K562 (cell line): ENCODE measurements around the gene EHMT2. TPM values are rescaled to one million over a fixed set of nuclear protein-coding genes. Genes with fewer than 3 reads are reported as not detected.
"Not testable (repeated sequence)": the region's sequence is repeated elsewhere in the genome, so short reads cannot be mapped to it uniquely, and the experiment has no call there.

ENCODE experiments used
- ATAC-seq: fragments of 200-7000 bp; cut with Tn5 transposase; 3 replicates; pipeline ENCODE4 v1.9.1; 2020; ENCODE audit warnings: moderate library complexity
- BruUV-seq: library from RNA; stranded (reverse); fragments of 400-500 nt; replicated peaks from 2 replicates; lab custom pipeline; 2021; lab: Mats Ljungman, UMichigan
- CTCF ChIA-PET: fragments of 300-600 bp; formaldehyde crosslinking; extraction: SDS; loops from one replicate; lab custom pipeline; 2021; ENCODE audit warnings: low intra/inter-chr PET ratio; lab: Yijun Ruan, JAX
- POLR2A ChIA-PET: fragments of 300-600, 350-650 bp; sonication (Branson Sonifier 250); formaldehyde crosslinking; extraction: SDS; loops from one replicate; lab custom pipeline; 2021; ENCODE audit warnings: antibody characterized with exemption, inconsistent platforms; lab: Yijun Ruan, JAX
- DNase-seq, 4 experiments: peaks; one replicate each; pipeline versions ENCODE4 v3.0.0 to v3.0.0-alpha.2; 2011 to 2018; ENCODE audit warnings: low spot score in 3 of 4, mixed read lengths in 3 of 4; ENCODE audit errors: extremely low read depth in 1 of 4
- FAIRE-seq: peaks from 2 replicates; lab custom pipeline; 2011; peaks lifted over from hg19 to GRCh38; lab: Jason Lieb, UNC
- H2AFZ ChIP-seq: 2 replicates; pipeline ENCODE4 v1.6.0; 2011; ENCODE audit warnings: low read depth, low read length, control low read depth, inconsistent platforms
- H3K27ac ChIP-seq: fragments of 200-600 bp; 3 replicates; pipeline ENCODE4 v1.8.0; 2011; ENCODE audit warnings: low read depth, mild to moderate bottlenecking, control low read depth, inconsistent platforms, low read length, moderate library complexity, mixed read lengths; ENCODE audit errors: extremely low read depth
- H3K27me3 ChIP-seq, 2 experiments: fragments of 300-600 bp in 1 of 2; 2 replicates in 1 of 2; 3 replicates in 1 of 2; pipeline versions ENCODE4 v1.6.0 to v1.8.0; 2011; ENCODE audit warnings: inconsistent platforms in 2 of 2, low read length in 2 of 2, mild to moderate bottlenecking in 1 of 2, mixed read lengths in 1 of 2, moderate library complexity in 1 of 2; ENCODE audit not compliant: control insufficient read depth in 2 of 2, insufficient read depth in 2 of 2
- H3K36me3 ChIP-seq: fragments of 300-600 bp; 3 replicates; pipeline ENCODE4 v1.8.0; 2011; ENCODE audit warnings: mild to moderate bottlenecking, low read length, inconsistent platforms; ENCODE audit not compliant: control insufficient read depth, insufficient read depth
- H3K4me1 ChIP-seq, 2 experiments: fragments of 200-600 bp in 1 of 2; replicated peaks in 1 of 2; 2 replicates in 1 of 2; 3 replicates in 1 of 2; pipeline versions ENCODE4 v1.5.1 to v1.8.0; 2011; ENCODE audit warnings: inconsistent platforms in 2 of 2, low read length in 2 of 2, mild to moderate bottlenecking in 1 of 2, mixed read lengths in 1 of 2, moderate library complexity in 1 of 2; ENCODE audit not compliant: control insufficient read depth in 2 of 2, insufficient read depth in 2 of 2
- H3K4me2 ChIP-seq: 2 replicates; pipeline ENCODE4 v1.6.1; 2011; ENCODE audit warnings: low read length, control low read depth, inconsistent platforms, mixed read lengths; ENCODE audit not compliant: insufficient read depth
- H3K4me3 ChIP-seq: fragments of 200-600 bp; sonication (generic), shearing (Covaris generic); 2 replicates; pipeline ENCODE4 v1.5.1; 2016; ENCODE audit warnings: control low read depth, inconsistent platforms
- H3K79me2 ChIP-seq: fragments of 200-600 bp; 3 replicates; pipeline ENCODE4 v1.8.0; 2011; ENCODE audit warnings: low read length, inconsistent platforms; ENCODE audit not compliant: control insufficient read depth, insufficient read depth
- H3K9ac ChIP-seq, 2 experiments: 2 replicates each; pipeline versions ENCODE4 v1.6.0 to v1.6.1; 2011; ENCODE audit warnings: low read depth in 2 of 2, low read length in 2 of 2, control low read depth in 1 of 2, inconsistent platforms in 1 of 2, mild to moderate bottlenecking in 1 of 2, mixed read lengths in 1 of 2; ENCODE audit not compliant: insufficient read depth in 1 of 2
- H3K9me1 ChIP-seq: one replicate; pipeline ENCODE4 v1.6.0; 2011; ENCODE audit warnings: inconsistent platforms, mild to moderate bottlenecking, low read length, moderate library complexity; ENCODE audit not compliant: control insufficient read depth, insufficient read depth
- H3K9me3 ChIP-seq: replicated peaks from 2 replicates; pipeline ENCODE4 v1.5.1; 2011; ENCODE audit warnings: low read depth, low read length, inconsistent platforms; ENCODE audit not compliant: control insufficient read depth, insufficient read depth
- H4K20me1 ChIP-seq: replicated peaks from 2 replicates; pipeline ENCODE4 v1.6.1; 2011; ENCODE audit warnings: low read length, inconsistent platforms, mixed read lengths; ENCODE audit not compliant: control insufficient read depth, insufficient read depth
- ATF3 ChIP-seq, 2 experiments: fragments of 450-650 bp in 1 of 2; sonication (generic) in 1 of 2; formaldehyde crosslinking in 1 of 2; IDR thresholded peaks in 1 of 2; conservative IDR thresholded peaks in 1 of 2; 2 replicates each; pipeline versions ENCODE4 v1.6.1 to v1.8.1; 2016 to 2023; ENCODE audit warnings: mild to moderate bottlenecking in 2 of 2, moderate library complexity in 2 of 2, inconsistent platforms in 1 of 2, missing genetic modification reagents in 1 of 2
- CCAR2 ChIP-seq: fragments of 200-400 bp; formaldehyde crosslinking; IDR thresholded peaks from 2 replicates; pipeline ENCODE4 v1.6.1; 2017; ENCODE audit warnings: mild to moderate bottlenecking, low read depth, low read length
- CEBPB ChIP-seq: fragments of 450-650 bp; IDR thresholded peaks from 2 replicates; pipeline ENCODE4 v1.6.1; 2016; ENCODE audit warnings: missing genetic modification characterization, missing compliant biosample characterization
- EGR1 ChIP-seq: fragments of 450-650 bp; conservative IDR thresholded peaks from 2 replicates; pipeline ENCODE4 v1.6.1; 2017; ENCODE audit warnings: mild to moderate bottlenecking
- RAD21 ChIP-seq, 2 experiments: fragments of 250-450 bp in 1 of 2; fragments of 450-650 bp in 1 of 2; sonication (Bioruptor Pico) in 1 of 2; formaldehyde crosslinking in 1 of 2; IDR thresholded peaks in 1 of 2; conservative IDR thresholded peaks in 1 of 2; 2 replicates each; pipeline versions ENCODE4 v1.4.0 to v1.8.0; 2020 to 2022; ENCODE audit warnings: mild to moderate bottlenecking in 2 of 2, moderate library complexity in 1 of 2
- STAT6 ChIP-seq: sonication (generic); formaldehyde crosslinking; IDR thresholded peaks from 2 replicates; pipeline ENCODE4 v1.8.1; 2023; ENCODE audit warnings: mild to moderate bottlenecking, missing genetic modification reagents
- ZNF551 ChIP-seq: fragments of 250-450 bp; sonication (Bioruptor Pico); IDR thresholded peaks from 2 replicates; pipeline ENCODE4 v1.5.0; 2021; ENCODE audit warnings: mild to moderate bottlenecking, moderate library complexity
- WGBS: fragments of 100-300 bp; shearing (Covaris generic); methylation state at CpG from one replicate; pipeline ENCODE4 v1.1.6; 2016; ENCODE audit warnings: low coverage, mixed read lengths; ENCODE audit not compliant: insufficient coverage; ENCODE audit errors: missing lambda C conversion rate; 5-methylcytosine and 5-hydroxymethylcytosine counted together
- in situ Hi-C: fragments of 300-500 bp; cut with MboI; formaldehyde crosslinking; loops from 4 replicates; pipeline ENCODE4 v1.15.0; 2018; ENCODE audit warnings: inconsistent platforms, mixed read lengths
- intact Hi-C: fragments of 100-400 bp; cut with micrococcal nuclease; formaldehyde crosslinking; loops from 2 replicates; pipeline ENCODE4 v1.14.2; 2022
- polyA plus RNA-seq, 8 experiments: library from polyadenylated mRNA; depleted of rRNA in 4 of 8; stranded (reverse) in 5 of 8; unstranded in 3 of 8; fragments of >200 nt; fragmentation: Nextera tagmentation in 2 of 8; fragmentation: Illumina TruSeq in 1 of 8; extraction: Ambion mirVana in 2 of 8; extraction: Trizol in 1 of 8; gene quantifications; 2 replicates each; pipeline versions ENCODE4 v1.2.1 to v1.2.3, GENCODE V29; 2011 to 2014; ENCODE audit warnings: inconsistent platforms in 1 of 8, missing spikeins in 1 of 8
- total RNA-seq, 7 experiments: library from RNA; depleted of rRNA in 6 of 7; stranded (reverse); fragments of >200 nt in 6 of 7; fragmentation: Illumina TruSeq in 2 of 7; extraction: Trizol in 2 of 7; gene quantifications; 2 replicates each; pipeline versions ENCODE4 v1.2.1 to v1.2.3, GENCODE V29; 2011 to 2021; ENCODE audit warnings: low replicate concordance in 1 of 7
- TF ChIP-seq, protein P1 (sequence below): fragments of 450-650 bp; formaldehyde crosslinking; conservative IDR thresholded peaks from 2 replicates; pipeline ENCODE4 v1.4.0; 2022; ENCODE audit warnings: mild to moderate bottlenecking, missing genetic modification characterization
- TF ChIP-seq, protein P2 (sequence below): fragments of 450-650 bp; IDR thresholded peaks from 2 replicates; pipeline ENCODE4 v1.6.1; 2016; ENCODE audit warnings: missing biosample characterization, missing genetic modification characterization
- TF ChIP-seq, protein P3 (sequence below): fragments of 200-800 bp; sonication (Bioruptor generic); IDR thresholded peaks from 2 replicates; pipeline ENCODE4 v1.6.1; 2017; ENCODE audit warnings: missing genetic modification characterization, missing compliant biosample characterization

Gene EHMT2
- total and polyA plus RNA-seq, 9 of the 15 experiments (the other 6 are each of a cell fraction or from before 2014, with no cell fraction given), result 2.1 to 63.8 (median 38.5) TPM

- TF ChIP-seq, protein P1, sequence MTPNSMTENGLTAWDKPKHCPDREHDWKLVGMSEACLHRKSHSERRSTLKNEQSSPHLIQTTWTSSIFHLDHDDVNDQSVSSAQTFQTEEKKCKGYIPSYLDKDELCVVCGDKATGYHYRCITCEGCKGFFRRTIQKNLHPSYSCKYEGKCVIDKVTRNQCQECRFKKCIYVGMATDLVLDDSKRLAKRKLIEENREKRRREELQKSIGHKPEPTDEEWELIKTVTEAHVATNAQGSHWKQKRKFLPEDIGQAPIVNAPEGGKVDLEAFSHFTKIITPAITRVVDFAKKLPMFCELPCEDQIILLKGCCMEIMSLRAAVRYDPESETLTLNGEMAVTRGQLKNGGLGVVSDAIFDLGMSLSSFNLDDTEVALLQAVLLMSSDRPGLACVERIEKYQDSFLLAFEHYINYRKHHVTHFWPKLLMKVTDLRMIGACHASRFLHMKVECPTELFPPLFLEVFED, result 0 out of 2 replicates have a peak, but pooled peaks have one; percentile 18
- TF ChIP-seq, protein P2, sequence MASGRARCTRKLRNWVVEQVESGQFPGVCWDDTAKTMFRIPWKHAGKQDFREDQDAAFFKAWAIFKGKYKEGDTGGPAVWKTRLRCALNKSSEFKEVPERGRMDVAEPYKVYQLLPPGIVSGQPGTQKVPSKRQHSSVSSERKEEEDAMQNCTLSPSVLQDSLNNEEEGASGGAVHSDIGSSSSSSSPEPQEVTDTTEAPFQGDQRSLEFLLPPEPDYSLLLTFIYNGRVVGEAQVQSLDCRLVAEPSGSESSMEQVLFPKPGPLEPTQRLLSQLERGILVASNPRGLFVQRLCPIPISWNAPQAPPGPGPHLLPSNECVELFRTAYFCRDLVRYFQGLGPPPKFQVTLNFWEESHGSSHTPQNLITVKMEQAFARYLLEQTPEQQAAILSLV (tag), result 0 out of 2 replicates have a peak, but pooled peaks have one; percentile 35
- TF ChIP-seq RAD21 (CRISPR knock-in tag; conservative IDR thresholded peaks at IDR 0.05 in 1 of 2, IDR thresholded peaks at IDR 0.05 in 1 of 2), result no peak
- TF ChIP-seq CCAR2, result no peak
- TF ChIP-seq CEBPB (tag), result peak; percentile 76
- TF ChIP-seq ZNF551, result no peak
Measured at GRCh38 chr6:31858707-31859106, 38.8 kb downstream of the EHMT2 start (continued).

DNA sequence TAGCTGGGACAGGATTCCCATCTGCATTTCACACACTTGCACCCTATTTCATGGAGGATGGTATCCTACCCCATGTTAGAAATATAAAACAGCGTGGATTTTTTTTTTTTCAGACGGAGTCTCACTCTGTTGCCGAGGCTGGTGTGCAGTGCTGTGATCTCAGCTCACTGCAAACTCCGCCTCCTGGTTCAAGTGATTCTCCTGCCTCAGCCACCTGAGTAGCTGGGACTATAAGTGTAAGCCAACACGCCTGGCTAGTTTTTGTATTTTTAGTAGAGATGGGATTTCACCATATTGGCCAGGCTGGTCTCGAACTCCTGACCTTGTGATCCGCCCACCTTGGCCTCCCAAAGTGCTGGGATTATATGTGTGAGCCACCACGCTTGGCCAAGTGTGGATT is 39.7 kb downstream of the EHMT2 start:
- H3K36me3 ChIP-seq, result peaks cover 40% of the 10 kb centered on the region; the same call in 2 of the 3 replicates
- in situ Hi-C loops; H4K20me1 ChIP-seq; FAIRE-seq; H3K9ac ChIP-seq; H3K4me3 ChIP-seq; H3K9me1 ChIP-seq; CTCF ChIA-PET; DNase-seq; BruUV-seq; ATAC-seq; H3K9me3 ChIP-seq; H3K27ac ChIP-seq; H3K4me2 ChIP-seq; H2AFZ ChIP-seq; intact Hi-C loops; H3K27me3 ChIP-seq; TF ChIP-seq ATF3 (IDR thresholded peaks at IDR 0.05): not testable (repeated sequence)
- H3K79me2 ChIP-seq, result peaks cover 10% of the 10 kb centered on the region; the same call in 2 of the 3 replicates
- WGBS, result 90% methylated on average over 8 of the region's 8 CpGs
- H3K4me1 ChIP-seq, result peaks cover 7 to 14% of the 10 kb centered on the region in 2 experiments; a peak in 4 of 5 replicates
- TF ChIP-seq, protein P3, sequence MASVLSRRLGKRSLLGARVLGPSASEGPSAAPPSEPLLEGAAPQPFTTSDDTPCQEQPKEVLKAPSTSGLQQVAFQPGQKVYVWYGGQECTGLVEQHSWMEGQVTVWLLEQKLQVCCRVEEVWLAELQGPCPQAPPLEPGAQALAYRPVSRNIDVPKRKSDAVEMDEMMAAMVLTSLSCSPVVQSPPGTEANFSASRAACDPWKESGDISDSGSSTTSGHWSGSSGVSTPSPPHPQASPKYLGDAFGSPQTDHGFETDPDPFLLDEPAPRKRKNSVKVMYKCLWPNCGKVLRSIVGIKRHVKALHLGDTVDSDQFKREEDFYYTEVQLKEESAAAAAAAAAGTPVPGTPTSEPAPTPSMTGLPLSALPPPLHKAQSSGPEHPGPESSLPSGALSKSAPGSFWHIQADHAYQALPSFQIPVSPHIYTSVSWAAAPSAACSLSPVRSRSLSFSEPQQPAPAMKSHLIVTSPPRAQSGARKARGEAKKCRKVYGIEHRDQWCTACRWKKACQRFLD (CRISPR knock-in tag), result 0 out of 2 replicates have a peak, but pooled peaks have one; percentile 25
- TF ChIP-seq STAT6 (CRISPR knock-in tag) (peak; percentile 61; the same call in 1 of the 2 replicates), EGR1 (0 out of 2 replicates have a peak, but pooled peaks have one; percentile 31), ATF3 (CRISPR knock-in tag; conservative IDR thresholded peaks at IDR 0.05) (0 out of 2 replicates have a peak, but pooled peaks have one; percentile 54)
- POLR2A ChIA-PET, result interaction anchor here (0.6 to 6.2 kb wide), 6 partner anchors 13 to 206 kb away, joined by 4 to 91 read pairs (median 8); partner anchors contain the start of genes BAG6, CSNK2B and GPANK1
